Ramos (cell line): ENCODE measurements around the gene UNK.
"Not testable (repeated sequence)": the region's sequence is repeated elsewhere in the genome, so short reads cannot be mapped to it uniquely, and the experiment has no call there.

Experiments
- in situ Hi-C: fragments of 300-500 bp; cut with MboI; formaldehyde crosslinking; loops from one replicate; pipeline ENCODE4 v1.14.3; 2022; ENCODE audit warnings: low sequenced_read_pairs; ENCODE audit not compliant: unreplicated experiment

UNK gene

DNA sequence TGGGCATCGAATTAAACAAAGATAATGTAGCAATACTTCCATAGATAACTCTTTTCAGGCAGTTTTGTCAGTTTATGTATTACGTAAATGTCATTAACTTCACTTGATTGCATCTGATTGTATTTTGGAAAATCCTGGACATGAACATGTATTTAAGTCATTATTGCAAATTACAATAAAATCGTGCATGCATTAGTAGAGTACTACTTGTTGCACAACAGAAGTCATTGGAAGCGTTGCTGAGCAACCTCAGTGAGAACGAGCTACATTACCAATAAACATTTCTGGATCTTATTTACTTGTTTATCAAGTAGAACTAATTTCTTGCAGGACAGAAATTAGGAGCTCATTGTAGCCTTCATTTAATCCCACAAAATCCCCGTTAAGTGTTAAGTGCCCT lies 6.6 kb downstream of the UNK start:
- in situ Hi-C loops = no loop called here

- in situ Hi-C loops = no loop called here
These were observed 8.9 kb downstream of the UNK start for GRCh38 chr17:75793460-75793859.

GRCh38 chr17:75795820-75796607 lies 11.4 kb downstream of the UNK start:
- in situ Hi-C loops = no loop called here

DNA sequence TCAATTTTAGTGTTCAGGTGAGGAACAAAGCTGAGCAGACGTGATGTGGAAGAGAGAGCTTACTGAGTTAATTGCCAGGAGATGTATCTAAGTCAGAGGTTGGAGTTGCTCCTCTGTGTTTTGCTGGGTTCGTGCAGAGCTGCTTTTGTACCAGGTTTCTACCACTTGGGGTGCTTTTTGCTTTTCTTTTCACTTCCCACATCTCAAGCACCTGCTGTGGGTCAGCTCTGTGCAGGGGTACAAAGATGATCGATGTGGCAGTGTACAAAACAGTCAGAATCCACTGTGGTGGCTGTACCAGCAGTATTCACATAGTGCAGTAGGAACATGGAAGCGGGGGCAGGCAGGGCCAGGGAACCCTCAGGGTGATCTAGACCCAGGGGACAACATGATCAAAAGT lies 14.8 kb downstream of the UNK start:
- in situ Hi-C loops = no loop called here

DNA sequence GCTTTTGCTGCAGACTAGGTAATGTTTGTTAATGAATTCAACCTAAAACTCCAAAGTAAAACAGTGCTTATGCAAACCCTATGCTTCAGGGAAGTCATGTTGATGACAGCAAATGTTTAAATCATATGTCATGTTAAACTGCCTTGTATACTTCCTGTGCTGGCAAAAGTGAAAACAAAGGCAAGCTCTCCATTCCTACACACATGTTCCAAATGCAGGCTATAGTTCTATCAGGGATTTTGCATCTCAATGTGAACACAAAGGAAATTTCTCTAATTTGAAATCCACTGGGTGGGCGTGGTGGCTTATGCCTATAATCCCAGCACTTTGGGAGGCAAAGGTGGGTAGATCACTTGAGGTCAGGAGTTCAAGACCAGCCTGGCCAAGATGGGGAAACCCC lies 19.3 kb downstream of the UNK start:
- in situ Hi-C loops = no loop called here

- in situ Hi-C loops = no loop called here
These were observed 22.4 kb downstream of the UNK start for GRCh38 chr17:75806822-75807500.

DNA sequence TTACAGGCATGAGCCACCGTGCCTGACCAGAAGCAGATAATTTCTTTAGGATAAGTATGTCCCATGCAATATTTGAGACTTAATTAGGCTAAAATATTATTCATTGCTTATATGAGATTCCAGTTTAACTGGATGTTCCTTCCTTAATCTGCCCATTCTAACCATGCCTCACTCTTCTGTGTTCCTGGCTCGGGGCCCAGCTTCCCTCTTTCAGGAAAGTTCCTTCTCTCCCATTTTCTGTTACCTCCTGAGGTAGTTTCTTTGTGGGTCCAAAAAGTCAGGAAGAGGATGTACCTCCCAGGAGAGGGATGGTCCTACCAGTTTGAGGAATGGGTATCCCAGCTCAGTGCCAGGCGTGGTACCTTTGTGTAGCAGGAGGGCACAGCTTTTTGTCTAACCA lies 23.3 kb downstream of the UNK start:
- in situ Hi-C loops = no loop called here

DNA sequence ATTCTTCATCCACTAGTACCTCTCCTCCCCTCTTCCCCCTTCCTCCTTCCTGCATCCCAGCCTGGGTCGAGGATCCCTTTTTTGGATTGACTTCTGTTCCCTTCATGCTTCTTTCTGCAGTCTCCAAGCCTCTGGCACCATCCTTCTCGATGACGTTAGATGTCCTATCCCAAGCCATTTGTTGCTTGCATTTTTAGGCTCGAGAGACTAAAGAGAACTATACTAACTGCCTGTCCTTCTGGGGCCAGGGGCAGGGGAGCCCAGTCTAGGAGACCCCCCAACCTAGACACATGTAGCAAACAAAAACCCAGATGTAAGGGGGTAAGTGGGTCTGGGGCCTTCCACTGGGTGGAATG lies 23.9 kb downstream of the UNK start:
- in situ Hi-C loops = no loop called here

- in situ Hi-C loops = no loop called here
These were observed 24.5 kb downstream of the UNK start for GRCh38 chr17:75808905-75809621.

GRCh38 chr17:75809631-75810111 lies 25.1 kb downstream of the UNK start:
- in situ Hi-C loops = no loop called here

- in situ Hi-C loops = no loop called here
These were observed 25.6 kb downstream of the UNK start for GRCh38 chr17:75810216-75810615.

DNA sequence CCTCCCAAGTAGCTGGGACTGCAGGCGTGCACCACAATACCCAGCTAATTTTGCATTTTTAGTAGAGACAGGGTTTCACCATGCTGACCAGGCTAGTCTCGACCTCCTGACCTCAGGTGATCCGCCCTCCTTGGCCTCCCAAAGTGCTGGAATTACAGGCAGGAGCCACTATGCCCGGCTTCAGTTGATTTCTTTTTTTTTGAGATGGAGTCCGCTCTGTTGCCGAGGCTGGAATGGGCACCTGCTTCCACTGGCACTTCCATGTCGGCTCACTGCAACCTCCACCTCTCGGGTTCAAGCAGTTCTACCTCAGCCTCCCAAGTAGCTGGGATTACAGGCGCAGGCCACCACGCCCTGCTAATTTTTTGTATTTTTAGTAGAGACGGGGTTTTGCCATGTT lies 26.1 kb downstream of the UNK start:
- in situ Hi-C loops = not testable (repeated sequence)

- in situ Hi-C loops = no loop called here
These were observed 26.6 kb downstream of the UNK start for GRCh38 chr17:75811174-75811573.

GRCh38 chr17:75812096-75813013 lies 27.7 kb downstream of the UNK start:
- in situ Hi-C loops = no loop called here

DNA sequence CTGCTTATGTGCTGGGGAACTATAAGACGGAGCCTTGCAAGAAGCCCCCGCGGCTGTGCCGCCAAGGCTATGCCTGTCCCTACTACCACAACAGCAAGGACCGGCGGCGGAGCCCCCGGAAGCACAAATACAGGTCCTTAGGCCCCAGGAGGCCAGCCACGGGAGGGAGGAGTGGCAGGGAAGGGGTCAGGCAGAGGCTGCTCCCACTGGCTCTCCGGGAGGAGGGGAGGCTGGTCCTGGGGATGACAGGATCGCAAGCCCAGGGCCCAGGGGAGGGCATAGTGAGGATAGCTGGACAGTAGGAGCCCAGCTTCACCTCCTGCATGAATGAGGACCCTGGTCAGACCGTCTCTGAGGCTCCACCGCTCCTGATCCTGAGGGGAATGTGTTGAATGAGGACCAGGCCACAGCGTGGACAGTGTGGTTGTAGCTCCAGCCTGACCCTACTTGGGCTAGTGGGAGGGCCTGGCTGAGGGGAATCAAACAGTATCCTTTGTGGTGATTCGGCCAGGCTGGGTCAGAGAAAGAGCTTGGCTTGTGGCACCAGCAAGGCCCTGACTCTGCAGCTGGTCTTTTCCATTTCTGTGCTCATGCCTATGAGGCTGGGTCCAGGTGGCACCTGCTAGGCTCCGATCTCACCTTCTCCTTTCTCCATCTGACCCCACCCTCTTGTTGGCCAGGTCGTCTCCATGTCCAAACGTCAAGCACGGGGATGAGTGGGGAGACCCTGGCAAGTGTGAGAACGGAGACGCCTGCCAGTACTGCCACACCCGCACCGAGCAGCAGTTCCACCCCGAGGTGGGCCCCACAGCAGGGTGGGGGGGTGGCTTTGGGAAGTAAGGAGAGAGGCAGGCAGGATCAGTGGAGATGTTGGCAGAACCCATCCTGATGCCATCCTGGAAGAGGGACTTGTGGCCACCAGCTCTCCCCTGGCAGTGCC lies 28.7 kb downstream of the UNK start:
- in situ Hi-C loops = no loop called here

- in situ Hi-C loops = no loop called here
These were observed 29.4 kb downstream of the UNK start for GRCh38 chr17:75814021-75814395.

GRCh38 chr17:75814900-75815373 lies 30.3 kb downstream of the UNK start:
- in situ Hi-C loops = no loop called here

GRCh38 chr17:75815399-75815798 lies 30.8 kb downstream of the UNK start:
- in situ Hi-C loops = no loop called here

DNA sequence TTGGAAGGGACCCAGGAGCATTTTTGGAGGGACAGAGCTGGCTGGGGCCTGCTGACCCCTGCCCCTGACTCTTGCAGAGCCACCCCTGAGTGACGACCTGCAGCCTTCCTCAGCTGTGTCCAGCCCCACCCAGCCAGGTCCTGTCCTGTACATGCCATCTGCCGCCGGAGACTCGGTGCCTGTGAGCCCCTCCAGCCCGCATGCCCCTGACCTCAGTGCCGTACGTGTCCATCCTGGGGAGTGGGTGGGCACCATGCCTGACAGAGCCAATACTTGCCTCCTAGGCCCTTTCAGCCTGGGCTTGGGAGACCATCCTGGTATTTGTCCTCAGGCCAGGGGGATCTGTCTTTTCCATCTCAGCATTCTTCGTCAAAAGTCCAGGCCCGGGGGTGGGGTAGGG lies 32.1 kb downstream of the UNK start:
- in situ Hi-C loops = no loop called here
